ENCODE data around the gene EHMT1. TPM values are rescaled to one million over a fixed set of nuclear protein-coding genes. Genes with fewer than 3 reads are reported as not detected.

EHMT1 gene
- total and polyA plus RNA-seq, 2 experiments from 2014 or later, result 46.0 to 47.7 TPM

DNA sequence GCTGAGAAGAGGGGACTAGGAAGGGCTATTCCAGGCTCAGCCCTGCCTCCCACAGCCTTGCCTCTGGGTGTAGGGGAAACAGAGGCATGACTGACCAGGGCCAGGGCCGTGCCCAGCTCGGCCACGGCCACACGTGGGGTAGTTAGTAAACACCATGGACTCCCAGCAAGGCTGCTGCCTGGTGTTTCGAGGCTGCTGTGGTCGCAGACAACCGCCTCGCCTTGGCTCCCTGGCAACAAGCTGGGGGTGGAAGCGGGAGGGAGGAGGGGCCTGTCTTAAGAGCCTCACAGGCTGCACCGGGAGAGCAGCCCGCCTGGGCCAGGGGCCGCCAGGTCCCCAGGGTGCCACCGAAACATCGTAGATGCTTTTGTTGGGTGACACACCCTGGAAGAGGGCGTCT is 168.6 kb downstream of the EHMT1 start:
- Histone ChIP-seq H3K79me2 (peaks cover 3% of the 10 kb centered on the region), H4K20me1 (ENCODE audit: insufficient read depth, poor library complexity, severe bottlenecking) (no peaks in the 10 kb centered on the region)
- 96% methylated on average over 15 of the region's 15 CpGs for WGBS (ENCODE audit: low lambda C conversion rate, missing lambda C conversion rate)

DNA sequence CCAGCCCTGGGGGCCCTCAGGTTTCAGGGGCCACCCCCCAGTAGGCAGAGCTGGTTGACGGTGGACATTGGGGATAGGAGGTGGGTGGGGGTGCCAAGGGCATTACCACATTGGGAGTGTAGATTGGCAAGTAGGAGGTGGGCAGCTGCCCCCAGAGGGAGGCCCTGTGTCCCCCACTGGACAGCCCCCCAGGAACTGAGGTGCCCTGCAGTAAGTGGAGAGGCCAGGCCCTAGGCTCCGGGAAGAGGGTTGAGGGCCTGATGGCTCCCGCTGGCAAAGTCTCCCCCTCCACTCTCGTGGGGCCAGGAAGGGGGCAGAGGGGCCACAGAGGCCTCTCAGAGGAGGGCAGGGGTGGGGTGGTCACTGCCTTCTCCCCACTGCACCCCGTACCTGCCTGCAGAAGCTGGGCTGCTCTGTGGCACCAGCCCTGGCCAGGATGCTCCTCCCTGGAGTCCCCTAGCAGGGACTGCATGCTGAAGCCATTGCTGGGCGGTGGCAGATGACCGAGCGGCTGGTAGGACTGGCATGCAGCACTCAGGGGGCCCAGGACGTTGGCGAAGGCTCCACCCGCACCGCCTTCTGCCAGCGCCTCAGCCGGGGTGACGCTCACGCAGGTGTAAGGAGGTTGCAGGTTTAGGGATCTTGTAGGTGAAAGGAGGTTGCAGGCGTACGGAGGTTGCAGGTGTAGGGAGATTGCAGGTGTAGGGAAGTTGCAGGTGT is 169.1 kb downstream of the EHMT1 start:
- TF ChIP-seq EZH2phosphoT487 (IDR thresholded peaks at IDR 0.05; ENCODE audit: low read depth, severe bottlenecking, unreplicated experiment) (no peak), EZH2 (IDR thresholded peaks at IDR 0.05; ENCODE audit: borderline replicate concordance) (no peak)
- TF ChIP-seq, protein P1, sequence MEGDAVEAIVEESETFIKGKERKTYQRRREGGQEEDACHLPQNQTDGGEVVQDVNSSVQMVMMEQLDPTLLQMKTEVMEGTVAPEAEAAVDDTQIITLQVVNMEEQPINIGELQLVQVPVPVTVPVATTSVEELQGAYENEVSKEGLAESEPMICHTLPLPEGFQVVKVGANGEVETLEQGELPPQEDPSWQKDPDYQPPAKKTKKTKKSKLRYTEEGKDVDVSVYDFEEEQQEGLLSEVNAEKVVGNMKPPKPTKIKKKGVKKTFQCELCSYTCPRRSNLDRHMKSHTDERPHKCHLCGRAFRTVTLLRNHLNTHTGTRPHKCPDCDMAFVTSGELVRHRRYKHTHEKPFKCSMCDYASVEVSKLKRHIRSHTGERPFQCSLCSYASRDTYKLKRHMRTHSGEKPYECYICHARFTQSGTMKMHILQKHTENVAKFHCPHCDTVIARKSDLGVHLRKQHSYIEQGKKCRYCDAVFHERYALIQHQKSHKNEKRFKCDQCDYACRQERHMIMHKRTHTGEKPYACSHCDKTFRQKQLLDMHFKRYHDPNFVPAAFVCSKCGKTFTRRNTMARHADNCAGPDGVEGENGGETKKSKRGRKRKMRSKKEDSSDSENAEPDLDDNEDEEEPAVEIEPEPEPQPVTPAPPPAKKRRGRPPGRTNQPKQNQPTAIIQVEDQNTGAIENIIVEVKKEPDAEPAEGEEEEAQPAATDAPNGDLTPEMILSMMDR (IDR thresholded peaks at IDR 0.05; ENCODE audit: poor library complexity), result no peak

More for the DNA sequence above, 168.6 kb downstream of the EHMT1 start:
- TF ChIP-seq EZH2 (IDR thresholded peaks at IDR 0.05; ENCODE audit: borderline replicate concordance) (no peak), EZH2phosphoT487 (IDR thresholded peaks at IDR 0.05; ENCODE audit: low read depth, severe bottlenecking, unreplicated experiment) (no peak)
- TF ChIP-seq, protein P1 (IDR thresholded peaks at IDR 0.05; ENCODE audit: poor library complexity), result no peak
- Histone ChIP-seq H3K9me2 (replicated peaks; ENCODE audit: insufficient read depth) (no peaks in the 10 kb centered on the region), H3K9me3 (ENCODE audit: low read depth) (no peaks in the 10 kb centered on the region), H3K4me2 (no peak overlapping the region), H3K36me3 (replicated peaks; ENCODE audit: insufficient read depth, low read depth) (no peaks in the 10 kb centered on the region), H3K4me3 (no peak overlapping the region), H3K4me1 (ENCODE audit: insufficient read depth) (no peaks in the 10 kb centered on the region), H3K27ac (no peak overlapping the region), H2AFZ (no peak overlapping the region), H3K27me3 (no peaks in the 10 kb centered on the region)
- DNase-seq (ENCODE audit: low spot score), result no peak

DNA sequence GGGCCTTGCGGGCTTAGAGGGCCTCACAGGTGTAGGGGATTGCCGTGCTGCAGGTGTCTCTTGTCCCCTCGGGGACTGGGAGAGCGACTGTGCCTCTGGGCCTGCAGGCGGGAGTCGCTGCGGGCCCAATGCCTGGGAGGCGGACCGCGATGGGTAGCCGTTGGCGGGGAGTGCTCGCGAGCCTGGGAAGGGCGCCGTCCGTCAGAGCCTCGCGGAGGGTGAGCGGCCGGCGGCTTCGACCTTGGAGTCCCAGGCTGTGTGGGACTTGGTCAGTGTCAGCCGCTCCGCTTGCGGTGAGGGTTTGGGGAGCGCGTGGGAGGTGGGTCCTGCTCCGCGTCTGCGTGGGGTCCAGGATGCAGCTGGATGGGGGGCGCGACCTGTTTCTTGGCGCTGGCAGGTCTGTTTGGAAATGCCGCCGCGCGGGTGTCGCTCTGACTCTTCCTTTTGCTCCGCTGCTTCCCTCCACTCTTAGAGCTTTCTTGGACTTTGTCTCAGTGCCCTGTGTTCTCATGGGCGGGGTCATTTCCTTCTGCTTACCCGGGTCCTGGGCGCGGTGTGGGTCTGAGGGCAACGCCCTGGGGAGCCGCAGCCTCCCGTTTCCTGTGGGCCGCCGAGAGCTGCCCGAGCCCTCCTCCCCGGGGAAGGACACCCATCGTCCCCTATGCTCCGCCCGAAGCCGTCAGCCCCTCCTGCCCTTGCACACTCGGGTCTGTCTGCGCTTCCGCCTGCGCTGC is 169.9 kb downstream of the EHMT1 start:
- H3K4me1 ChIP-seq (ENCODE audit: insufficient read depth), result no peaks in the 10 kb centered on the region
- H3K36me3 ChIP-seq (replicated peaks; ENCODE audit: insufficient read depth, low read depth), result no peaks in the 10 kb centered on the region
- no peak for DNase-seq (ENCODE audit: low spot score)
- no peaks in the 10 kb centered on the region for H3K9me2 ChIP-seq (replicated peaks; ENCODE audit: insufficient read depth)
- no peak overlapping the region for H2AFZ ChIP-seq
- no peak overlapping the region for H3K4me3 ChIP-seq
- TF ChIP-seq, protein P1 (IDR thresholded peaks at IDR 0.05; ENCODE audit: poor library complexity), result no peak
- no peak for TF ChIP-seq EZH2 (IDR thresholded peaks at IDR 0.05; ENCODE audit: borderline replicate concordance)
- TF ChIP-seq EZH2phosphoT487 (IDR thresholded peaks at IDR 0.05; ENCODE audit: low read depth, severe bottlenecking, unreplicated experiment), result no peak
- H3K9me3 ChIP-seq (ENCODE audit: low read depth), result no peaks in the 10 kb centered on the region
- no peak overlapping the region for H3K4me2 ChIP-seq
- H3K27me3 ChIP-seq, result no peaks in the 10 kb centered on the region
- 95% methylated on average over 34 of the region's 59 CpGs for WGBS (ENCODE audit: low lambda C conversion rate, missing lambda C conversion rate)
- no peaks in the 10 kb centered on the region for H4K20me1 ChIP-seq (ENCODE audit: insufficient read depth, poor library complexity, severe bottlenecking)
- no peak overlapping the region for H3K27ac ChIP-seq
- H3K79me2 ChIP-seq, result peaks cover 3% of the 10 kb centered on the region

More for the DNA sequence above, 169.1 kb downstream of the EHMT1 start:
- Histone ChIP-seq H3K4me3 (no peak overlapping the region), H3K27me3 (no peaks in the 10 kb centered on the region), H3K4me2 (no peak overlapping the region), H3K79me2 (peaks cover 3% of the 10 kb centered on the region), H3K4me1 (ENCODE audit: insufficient read depth) (no peaks in the 10 kb centered on the region), H3K9me3 (ENCODE audit: low read depth) (no peaks in the 10 kb centered on the region), H2AFZ (no peak overlapping the region), H3K36me3 (replicated peaks; ENCODE audit: insufficient read depth, low read depth) (no peaks in the 10 kb centered on the region), H4K20me1 (ENCODE audit: insufficient read depth, poor library complexity, severe bottlenecking) (no peaks in the 10 kb centered on the region), H3K27ac (no peak overlapping the region), H3K9me2 (replicated peaks; ENCODE audit: insufficient read depth) (no peaks in the 10 kb centered on the region)
- DNase-seq (ENCODE audit: low spot score), result no peak
- WGBS (ENCODE audit: low lambda C conversion rate, missing lambda C conversion rate), result 98% methylated on average over 18 of the region's 18 CpGs
